Common myeloid progenitor, CD34-positive (primary cell): ENCODE results near the gene RNF217.

ENCODE experiments used
- CTCF ChIA-PET: fragments of 350-600 bp; sonication (Branson Sonifier 250); formaldehyde crosslinking; loops from one replicate; lab custom pipeline; 2021; ENCODE audit warnings: antibody characterized with exemption; lab: Charles Lee
- POLR2A ChIA-PET: fragments of 350-600 bp; sonication (Branson Sonifier 250); formaldehyde crosslinking; loops from one replicate; lab custom pipeline; 2021; ENCODE audit warnings: antibody characterized with exemption; lab: Charles Lee
- DNase-seq, 3 donors: peaks; one replicate each; pipeline versions ENCODE4 v3.0.0 to v3.0.0-alpha.2; 2013
- H3K27ac ChIP-seq, 2 experiments: 1 replicate in 1 of 2; 2 replicates in 1 of 2; pipeline ENCODE4 v1.7.0; 2013; ENCODE audit warnings: inconsistent platforms in 2 of 2, low read length in 2 of 2, mild to moderate bottlenecking in 2 of 2, low read depth in 1 of 2, moderate library complexity in 1 of 2; ENCODE audit not compliant: severe bottlenecking in 2 of 2, insufficient read depth in 1 of 2, poor library complexity in 1 of 2
- H3K27me3 ChIP-seq, 5 experiments: replicated peaks in 2 of 5; 1 replicate in 3 of 5; 2 replicates in 2 of 5; pipeline versions ENCODE4 v1.6.1 to v1.7.0; 2013; ENCODE audit warnings: low read length in 4 of 5, mild to moderate bottlenecking in 2 of 5, moderate library complexity in 2 of 5, inconsistent platforms in 1 of 5; ENCODE audit not compliant: insufficient read depth in 5 of 5, control insufficient read depth in 4 of 5
- H3K36me3 ChIP-seq, 4 experiments: 1 replicate in 2 of 4; 2 replicates in 2 of 4; pipeline versions ENCODE4 v1.6.1 to v1.7.0; 2013; ENCODE audit warnings: low read length in 3 of 4, control low read depth in 1 of 4, mild to moderate bottlenecking in 1 of 4; ENCODE audit not compliant: control insufficient read depth in 4 of 4, insufficient read depth in 4 of 4
- H3K4me1 ChIP-seq, 4 experiments: 1 replicate in 3 of 4; 2 replicates in 1 of 4; pipeline versions ENCODE4 v1.6.1 to v1.7.1; 2013; ENCODE audit warnings: low read length in 3 of 4, mild to moderate bottlenecking in 3 of 4, control low read depth in 1 of 4, inconsistent platforms in 1 of 4, moderate library complexity in 1 of 4; ENCODE audit not compliant: control insufficient read depth in 4 of 4, insufficient read depth in 4 of 4; ENCODE audit errors: control extremely low read depth in 1 of 4
- H3K4me3 ChIP-seq, 7 experiments: 1 replicate in 4 of 7; 2 replicates in 3 of 7; pipeline versions ENCODE4 v1.5.1 to v1.7.0; 2013; ENCODE audit warnings: mild to moderate bottlenecking in 7 of 7, low read length in 6 of 7, moderate library complexity in 6 of 7, inconsistent platforms in 2 of 7, low read depth in 2 of 7, control low read depth in 1 of 7; ENCODE audit not compliant: insufficient read depth in 4 of 7, control insufficient read depth in 1 of 7; ENCODE audit errors: extremely low read depth in 1 of 7
- H3K9me3 ChIP-seq, 5 experiments: 1 replicate in 4 of 5; 2 replicates in 1 of 5; pipeline versions ENCODE4 v1.6.1 to v1.7.1; 2013; ENCODE audit warnings: low read length in 4 of 5, mild to moderate bottlenecking in 2 of 5, inconsistent platforms in 1 of 5, low read depth in 1 of 5, moderate library complexity in 1 of 5; ENCODE audit not compliant: control insufficient read depth in 4 of 5, insufficient read depth in 2 of 5; ENCODE audit errors: control extremely low read depth in 1 of 5
- WGBS: methylation state at CpG from one replicate; pipeline ENCODE4 v1.1.5; 2013; ENCODE audit not compliant: insufficient coverage; 5-methylcytosine and 5-hydroxymethylcytosine counted together

The RNF217 gene

DNA sequence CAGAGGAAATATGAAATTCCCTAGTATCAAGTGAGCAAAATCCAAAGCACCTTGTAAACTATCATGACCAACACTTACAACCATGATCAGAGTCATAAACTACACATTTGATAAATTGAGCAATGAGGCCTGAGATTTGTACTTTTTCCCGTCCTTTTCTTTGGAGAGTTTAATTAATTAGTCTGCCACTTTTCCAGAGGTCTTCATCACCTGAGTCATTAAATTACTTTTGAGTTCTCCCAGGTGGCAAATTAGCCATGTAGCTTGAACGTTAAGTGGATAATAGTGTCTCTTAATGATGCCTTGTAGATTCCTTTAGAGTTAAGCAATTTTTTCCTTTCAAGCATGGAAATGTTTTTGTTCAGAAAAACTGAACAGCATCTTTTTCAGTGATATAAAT lies 75.6 kb downstream of the RNF217 start:
- ChIA-PET CTCF (no interaction called here), POLR2A (no interaction called here)
- H3K27ac ChIP-seq, result no peak overlapping the region
- H3K9me3 ChIP-seq, result peaks cover 0 to 3% (median 0%) of the 10 kb centered on the region in 5 experiments
- 100% methylated on average over 2 of the region's 2 CpGs for WGBS
- H3K27me3 ChIP-seq, result no peaks in the 10 kb centered on the region
- no peak for DNase-seq
- H3K36me3 ChIP-seq, result no peaks in the 10 kb centered on the region
- no peak overlapping the region for H3K4me3 ChIP-seq
- no peaks in the 10 kb centered on the region for H3K4me1 ChIP-seq

DNA sequence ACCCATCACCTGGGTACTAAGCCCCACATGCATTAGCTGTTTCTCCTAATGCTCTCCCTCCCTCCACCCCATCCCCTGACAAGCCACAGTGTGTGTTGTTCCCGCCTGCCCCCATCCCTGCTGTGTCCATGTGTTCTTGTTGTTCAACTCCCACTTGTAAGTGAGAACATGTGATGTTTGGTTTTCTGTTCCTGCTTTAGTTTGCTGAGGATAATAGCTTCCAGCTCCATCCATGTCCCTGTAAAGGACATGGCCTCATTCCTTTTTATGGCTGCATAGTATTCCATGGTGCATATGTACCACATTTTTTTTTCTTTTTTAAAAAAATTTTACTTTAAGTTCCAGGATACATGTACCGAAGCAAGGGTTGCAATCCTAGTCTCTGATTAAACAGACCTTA lies 76.7 kb downstream of the RNF217 start:
- Histone ChIP-seq H3K27me3 (no peaks in the 10 kb centered on the region), H3K4me3 (no peak overlapping the region), H3K9me3 (peaks cover 0 to 3% (median 0%) of the 10 kb centered on the region in 5 experiments), H3K27ac (no peak overlapping the region), H3K4me1 (no peaks in the 10 kb centered on the region), H3K36me3 (no peaks in the 10 kb centered on the region)
- DNase-seq, result no peak
- WGBS, result no CpG with 5 or more reads among the region's 2 CpGs
- CTCF ChIA-PET, result interaction anchor here (1.4 kb wide), 1 partner anchor 168 kb away, joined by 3 read pairs; no protein-coding TSS in a partner anchor
- POLR2A ChIA-PET, result no interaction called here

DNA sequence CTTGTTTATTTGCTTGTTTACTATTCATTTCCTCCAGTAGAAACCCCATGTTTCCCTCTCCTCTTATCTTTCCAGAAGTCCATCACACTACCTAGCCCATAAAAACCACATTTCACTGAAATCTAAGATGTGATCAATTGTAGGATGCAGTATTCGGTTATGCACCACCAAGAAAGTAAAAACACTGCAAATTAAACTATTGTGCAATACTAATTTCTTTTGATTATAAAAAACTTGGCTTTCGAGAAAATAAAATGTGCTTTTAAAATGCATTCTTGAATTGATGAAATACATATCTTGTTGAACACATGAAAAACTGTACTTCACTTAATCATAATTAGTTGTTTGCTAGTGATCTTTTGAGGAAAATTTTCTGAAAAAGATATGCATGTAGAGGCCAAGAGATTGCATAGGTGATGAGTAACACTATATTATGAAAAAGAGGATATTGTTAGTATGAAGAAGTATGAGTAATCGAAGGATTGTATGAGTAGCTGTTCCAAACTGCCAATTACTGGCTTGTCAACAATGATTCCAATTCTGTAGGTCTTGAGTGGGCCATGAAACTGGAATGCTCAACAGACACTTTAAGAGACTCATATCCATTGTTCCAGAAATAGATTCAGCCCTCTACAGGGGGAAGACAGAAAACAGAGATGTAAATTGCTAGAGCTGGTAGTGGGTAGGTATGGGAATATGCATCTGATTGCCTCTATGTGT lies 79.7 kb downstream of the RNF217 start:
- no peaks in the 10 kb centered on the region for H3K4me1 ChIP-seq

DNA sequence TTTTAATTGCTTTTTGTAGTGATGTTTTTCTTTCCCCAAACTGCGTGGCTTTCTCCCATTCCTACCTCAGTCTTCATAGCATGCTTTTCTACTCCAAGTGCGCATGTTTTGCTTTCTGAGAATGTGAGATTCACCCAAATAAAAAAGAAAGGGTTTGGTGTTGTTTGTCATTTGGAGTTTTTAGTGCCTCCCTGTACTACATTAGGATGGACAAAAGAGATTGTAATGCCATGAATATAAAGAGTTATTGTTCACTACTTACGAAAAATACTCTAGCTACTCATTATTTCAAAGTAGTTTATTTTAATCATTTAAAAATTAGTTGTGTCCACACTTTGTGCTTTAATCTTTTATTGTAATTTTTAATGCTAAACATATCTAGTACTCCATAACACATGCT lies 81.8 kb downstream of the RNF217 start:
- WGBS, result no CpG with 5 or more reads among the region's 3 CpGs
- CTCF ChIA-PET, result no interaction called here
- no peaks in the 10 kb centered on the region for H3K9me3 ChIP-seq
- no peaks in the 10 kb centered on the region for H3K27me3 ChIP-seq
- DNase-seq, result no peak
- no peak overlapping the region for H3K4me3 ChIP-seq
- POLR2A ChIA-PET, result no interaction called here
- no peak overlapping the region for H3K27ac ChIP-seq
- H3K36me3 ChIP-seq, result peaks cover 3 to 16% (median 12%) of the 10 kb centered on the region in 4 experiments
- H3K4me1 ChIP-seq, result no peaks in the 10 kb centered on the region

More for the DNA sequence above, 79.7 kb downstream of the RNF217 start:
- peak in 2 of 3 donors; percentile 6 to 19 for DNase-seq
- peaks cover 0 to 3% (median 0%) of the 10 kb centered on the region in 5 experiments for H3K9me3 ChIP-seq
- H3K36me3 ChIP-seq, result peaks cover 0 to 16% (median 10%) of the 10 kb centered on the region in 4 experiments
- POLR2A ChIA-PET, result no interaction called here
- no peaks in the 10 kb centered on the region for H3K27me3 ChIP-seq
- CTCF ChIA-PET, result no interaction called here
- no peak overlapping the region for H3K4me3 ChIP-seq
- 100% methylated on average over 1 of the region's 3 CpGs for WGBS
- no peak overlapping the region for H3K27ac ChIP-seq

DNA sequence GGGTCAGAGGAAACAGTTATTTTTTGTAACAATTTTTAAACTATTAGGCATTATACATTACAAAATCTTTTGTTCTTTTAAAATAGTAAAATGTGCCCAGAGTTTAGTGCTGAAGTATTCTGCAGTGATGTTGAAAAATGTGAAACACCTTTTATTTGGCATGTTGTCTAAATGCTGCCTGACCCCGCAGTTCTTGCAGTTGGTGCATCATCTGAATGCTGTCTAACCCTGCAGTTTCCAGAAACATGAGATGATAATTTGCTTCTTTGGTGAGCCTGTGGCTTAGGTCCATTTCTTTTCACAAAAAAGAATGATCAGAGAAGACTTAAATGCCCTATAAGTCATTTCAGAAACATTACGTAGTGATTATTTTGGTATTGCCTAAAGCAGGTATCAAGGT lies 82.4 kb downstream of the RNF217 start:
- no peaks in the 10 kb centered on the region for H3K9me3 ChIP-seq
- ChIA-PET CTCF (no interaction called here), POLR2A (no interaction called here)
- H3K4me1 ChIP-seq, result no peaks in the 10 kb centered on the region
- no peak overlapping the region for H3K4me3 ChIP-seq
- H3K27me3 ChIP-seq, result no peaks in the 10 kb centered on the region
- no peak for DNase-seq
- H3K27ac ChIP-seq, result no peak overlapping the region
- H3K36me3 ChIP-seq, result peaks cover 3 to 16% (median 14%) of the 10 kb centered on the region in 4 experiments
- WGBS, result 100% methylated on average over 1 of the region's 2 CpGs

DNA sequence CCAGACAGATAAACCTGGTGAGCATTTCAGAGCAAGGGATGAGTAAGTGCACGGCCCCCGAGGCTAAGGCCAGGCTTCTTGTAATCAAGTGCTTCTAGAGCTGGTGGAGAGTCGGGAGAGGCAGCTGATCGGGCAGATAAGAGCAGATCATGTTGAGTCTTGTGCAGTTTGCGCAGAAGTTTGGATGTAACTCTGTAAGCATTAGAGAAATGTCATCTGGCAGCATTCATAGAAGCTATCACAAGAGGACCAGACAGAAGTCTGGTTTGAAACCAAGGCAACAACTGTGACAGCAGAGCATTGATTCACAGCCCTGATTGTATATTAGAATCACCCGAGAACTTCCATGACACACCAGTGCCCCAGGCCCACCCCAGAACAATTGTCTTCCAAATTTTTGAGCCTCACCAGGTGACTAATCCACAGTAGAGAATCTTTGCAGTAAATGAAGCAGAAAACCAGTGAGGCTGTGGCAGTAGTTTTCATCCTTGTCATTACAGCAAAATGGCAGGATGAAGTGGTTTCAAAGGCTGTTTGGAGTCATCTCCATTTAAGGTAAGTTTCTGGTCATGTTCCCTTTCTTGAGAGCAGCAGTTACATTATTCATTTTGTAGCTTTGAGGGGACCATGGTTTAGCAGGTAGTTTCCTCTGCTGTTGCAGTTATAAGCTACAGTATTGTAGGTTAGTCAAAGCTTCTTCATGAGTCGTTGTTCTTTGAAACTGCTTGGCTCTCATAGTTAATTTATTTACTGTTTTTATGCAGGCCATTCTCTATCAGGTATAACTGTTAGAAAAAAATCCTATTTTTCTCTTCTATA lies 84.1 kb downstream of the RNF217 start:
- Histone ChIP-seq H3K4me3 (no peak overlapping the region), H3K4me1 (no peaks in the 10 kb centered on the region), H3K27me3 (no peaks in the 10 kb centered on the region), H3K9me3 (no peaks in the 10 kb centered on the region), H3K27ac (no peak overlapping the region), H3K36me3 (peaks cover 5 to 16% (median 15%) of the 10 kb centered on the region in 4 experiments)
- no peak for DNase-seq
- POLR2A ChIA-PET, result no interaction called here
- WGBS, result 97% methylated on average over 5 of the region's 7 CpGs
- CTCF ChIA-PET, result no interaction called here

DNA sequence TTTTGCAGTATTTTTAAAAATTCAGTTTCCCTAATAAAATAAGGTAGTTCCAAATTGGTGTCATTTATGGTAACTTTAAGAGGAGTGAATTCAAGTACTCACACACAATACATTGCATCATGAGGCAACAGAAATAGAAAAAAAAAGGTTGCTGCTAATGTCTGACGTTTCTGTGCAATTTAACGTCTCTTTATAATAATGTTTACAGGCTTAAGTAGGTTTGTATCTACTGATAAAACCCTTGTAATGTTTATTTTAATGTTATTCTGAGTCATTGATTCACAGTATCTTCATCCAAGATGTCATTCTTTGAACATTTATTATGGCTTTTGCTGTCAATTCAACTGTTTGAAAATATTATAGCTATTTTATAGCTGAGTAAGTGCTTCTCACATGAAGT lies 86.0 kb downstream of the RNF217 start:
- no CpG with 5 or more reads among the region's 2 CpGs for whole genome bisulfite sequencing
- Histone ChIP-seq H3K4me3 (no peak overlapping the region), H3K27ac (no peak overlapping the region), H3K4me1 (no peaks in the 10 kb centered on the region), H3K9me3 (no peaks in the 10 kb centered on the region), H3K36me3 (peaks cover 7 to 16% (median 16%) of the 10 kb centered on the region in 4 experiments), H3K27me3 (no peaks in the 10 kb centered on the region)
- DNase-seq, result no peak
- ChIA-PET POLR2A (no interaction called here), CTCF (no interaction called here)
